GM15510 (cell line): ENCODE measurements around the gene CDIPT.

Experiments used
- POLR2A ChIP-seq: IDR thresholded peaks from 3 replicates; pipeline ENCODE4 v1.6.1; 2011; ENCODE audit warnings: borderline replicate concordance; ENCODE audit not compliant: insufficient read length; ENCODE audit errors: extremely low read depth

The CDIPT gene

DNA sequence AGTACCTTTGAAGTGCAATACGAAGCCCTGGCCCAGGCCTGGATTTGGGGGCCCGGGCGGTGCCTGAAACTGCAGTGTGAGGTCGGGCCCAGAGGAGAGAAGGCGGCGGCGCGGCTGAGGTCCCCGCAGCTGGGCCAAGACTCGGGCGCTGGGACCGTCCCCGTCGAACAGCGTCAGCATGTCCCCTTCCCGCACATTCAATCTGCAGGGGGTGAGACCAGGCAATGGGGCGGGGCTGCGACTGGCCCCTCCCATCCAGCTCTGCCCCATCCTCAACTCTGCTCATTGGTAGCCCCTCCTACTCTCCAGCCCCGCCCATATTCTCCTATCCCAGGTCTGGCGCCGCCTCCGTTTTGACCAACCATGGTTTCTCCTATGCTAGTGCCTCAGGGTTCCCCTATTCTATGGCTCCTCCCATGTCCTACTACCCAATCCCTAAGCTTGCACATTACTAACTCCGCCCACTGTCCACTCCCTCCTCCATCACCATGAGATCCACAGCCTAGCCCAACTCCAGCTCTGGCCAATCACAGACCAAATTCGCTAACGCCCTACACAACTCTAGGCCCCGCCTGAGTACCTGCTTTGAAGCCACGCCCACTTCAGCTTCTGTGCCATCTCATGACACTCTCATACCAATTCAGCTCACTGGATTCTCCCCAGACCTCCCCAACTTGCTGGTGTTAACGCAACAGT, 14.4 kb upstream of the CDIPT start:
- no peak for TF ChIP-seq POLR2A

DNA sequence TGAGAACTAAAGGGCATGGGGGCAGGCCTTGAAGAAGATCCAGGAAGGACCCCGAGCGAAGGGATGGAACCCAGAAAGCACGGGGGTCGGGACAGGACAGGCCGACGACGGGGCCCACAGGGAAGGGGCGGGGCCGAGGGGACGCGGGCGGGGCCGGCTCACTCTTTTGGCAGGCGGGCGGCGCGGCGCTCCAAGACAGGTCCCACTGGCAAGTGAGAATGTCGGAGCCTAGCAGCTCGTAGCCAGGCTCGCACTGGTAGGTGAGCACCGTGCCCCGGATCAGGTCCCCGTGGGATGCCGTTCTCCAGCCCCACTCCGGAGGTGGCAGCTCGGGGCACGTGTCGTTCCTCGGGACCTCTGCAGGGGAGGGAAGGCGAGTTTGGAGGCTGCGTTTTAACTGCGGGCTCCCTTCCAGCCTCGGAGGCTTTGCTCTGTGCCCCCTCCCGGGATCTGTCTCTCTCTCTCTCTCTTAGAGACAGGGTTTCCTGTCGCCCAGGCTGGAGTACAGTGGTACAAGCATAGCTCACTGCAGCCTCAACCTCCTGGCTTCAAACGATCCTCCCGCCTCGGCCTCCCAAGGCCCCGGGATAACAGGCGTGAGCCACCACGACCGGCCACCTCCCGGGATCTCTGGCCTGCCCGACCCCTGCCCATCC, 13.7 kb upstream of the CDIPT start:
- TF ChIP-seq POLR2A = no peak

DNA sequence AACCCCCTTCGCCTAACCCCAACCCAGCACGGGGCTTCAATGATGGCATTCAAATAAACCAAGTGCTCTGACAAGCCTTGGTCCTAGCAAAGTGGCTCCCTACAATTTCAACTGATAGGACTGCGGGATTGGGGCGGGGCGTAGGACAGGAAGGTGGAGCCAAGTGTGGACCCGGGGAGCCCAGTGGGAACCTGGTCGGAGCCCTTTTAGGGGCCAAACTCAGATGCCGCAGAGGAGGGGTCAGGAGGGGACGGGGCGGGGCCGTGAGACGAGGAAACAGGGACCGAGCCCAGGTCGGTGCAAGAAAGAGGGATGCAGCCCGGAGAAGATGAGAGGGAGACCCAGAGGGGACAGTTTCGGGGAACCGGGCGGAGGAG, 13.2 kb upstream of the CDIPT start:
- no peak for TF ChIP-seq POLR2A

DNA sequence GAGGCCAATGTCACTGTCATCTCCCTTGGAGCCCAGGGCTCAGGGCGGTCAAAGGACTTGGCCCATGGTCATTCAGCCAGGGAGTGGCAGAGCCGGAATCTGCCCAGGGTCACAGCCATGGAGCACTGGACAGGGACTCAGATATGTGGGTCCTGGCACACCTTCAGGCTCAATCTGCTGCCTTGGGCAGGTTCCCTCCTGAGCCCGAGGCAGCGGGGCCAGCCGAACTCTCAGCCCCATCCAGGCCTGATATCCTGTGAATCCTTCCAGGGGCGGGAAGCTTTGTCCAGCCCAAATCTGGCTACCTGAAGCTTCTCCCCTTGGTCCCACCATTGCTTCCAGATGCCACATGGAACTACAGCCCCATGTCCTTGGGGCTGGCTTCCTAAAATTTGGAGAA, 12.2 kb upstream of the CDIPT start:
- no peak for TF ChIP-seq POLR2A

DNA sequence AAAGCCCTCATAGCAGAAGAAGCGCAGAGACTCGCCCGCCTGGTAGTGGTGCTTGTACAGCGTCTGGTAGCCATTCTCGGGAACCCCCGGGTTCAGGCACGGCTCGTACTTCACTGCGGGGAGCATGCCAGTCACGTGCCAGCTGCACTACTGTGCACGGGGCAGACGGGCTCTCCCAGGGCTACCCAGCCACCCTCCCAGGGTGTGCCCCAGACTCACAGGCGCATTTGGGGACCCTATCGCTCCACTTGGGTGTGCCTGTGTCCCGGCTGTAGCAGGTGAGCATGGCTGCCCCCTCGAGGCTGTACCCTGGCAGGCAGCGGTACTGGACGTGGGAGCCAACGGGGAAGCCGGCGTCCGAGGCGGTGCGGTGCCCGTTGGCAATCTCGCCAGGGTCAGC, 10.3 kb upstream of the CDIPT start:
- no peak for TF ChIP-seq POLR2A

DNA sequence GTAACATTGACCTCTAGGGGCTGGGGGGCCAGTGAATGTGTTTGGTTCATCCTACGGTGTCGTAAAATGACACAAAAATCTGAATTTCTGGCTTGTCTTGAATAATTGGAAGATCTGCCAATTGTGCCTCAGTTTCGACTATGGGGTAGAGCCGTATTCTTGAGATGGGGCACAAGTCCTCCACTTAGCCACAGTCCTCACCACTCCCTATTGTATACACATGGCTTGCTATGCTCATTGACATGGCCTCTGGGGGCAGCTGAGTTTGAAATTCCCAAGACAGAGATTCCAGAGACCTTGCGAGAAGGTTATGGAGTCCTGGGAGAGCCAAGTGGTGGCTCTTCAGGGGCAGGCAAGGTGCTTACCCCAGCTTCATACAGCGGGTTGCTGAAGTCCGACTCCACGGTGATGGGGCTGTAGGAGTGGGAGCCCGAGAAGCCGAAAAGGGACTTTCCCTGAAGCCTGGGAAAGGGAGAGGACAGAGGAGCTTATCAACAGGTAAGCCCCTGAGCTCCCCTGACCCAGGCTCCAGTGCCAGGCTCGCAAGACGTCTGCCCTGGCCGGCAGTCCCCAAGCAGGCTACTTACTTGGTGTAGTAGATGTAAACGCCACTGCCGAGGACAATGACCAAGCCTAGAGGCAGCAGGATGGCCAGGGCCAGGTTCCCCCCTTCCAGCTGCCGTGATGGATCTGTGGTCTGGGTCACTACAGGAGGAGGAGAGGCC, 9.0 kb upstream of the CDIPT start:
- TF ChIP-seq POLR2A = no peak

DNA sequence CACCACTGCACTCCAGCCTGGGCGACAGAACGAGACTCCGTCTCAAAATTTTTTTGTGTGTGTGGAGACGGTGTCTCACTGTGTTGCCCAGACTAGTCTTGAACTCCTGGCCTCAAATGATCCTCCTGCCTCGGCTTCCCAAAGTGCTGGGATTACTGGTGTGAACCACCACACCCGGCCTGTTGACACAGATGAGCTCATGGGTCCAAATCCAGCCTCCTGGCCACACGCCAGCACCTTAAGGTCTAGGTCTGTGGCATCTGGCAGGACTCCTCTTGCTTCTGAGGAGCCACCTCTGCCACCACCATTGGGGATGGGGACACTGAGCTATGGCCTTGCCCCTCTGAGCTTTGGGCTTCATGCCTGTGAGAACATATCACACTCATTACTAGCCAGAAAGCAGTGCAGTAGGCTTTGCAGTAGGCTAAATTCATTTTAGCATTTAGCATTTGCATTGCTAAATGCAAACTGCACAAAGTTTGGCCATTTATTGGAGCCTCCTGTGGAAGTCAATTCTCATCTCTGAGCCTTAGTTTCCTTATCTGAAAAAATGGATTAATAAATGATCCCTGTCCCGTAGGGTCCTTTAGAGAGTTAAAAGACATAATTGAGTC, 5.5 kb upstream of the CDIPT start:
- no peak for TF ChIP-seq POLR2A

DNA sequence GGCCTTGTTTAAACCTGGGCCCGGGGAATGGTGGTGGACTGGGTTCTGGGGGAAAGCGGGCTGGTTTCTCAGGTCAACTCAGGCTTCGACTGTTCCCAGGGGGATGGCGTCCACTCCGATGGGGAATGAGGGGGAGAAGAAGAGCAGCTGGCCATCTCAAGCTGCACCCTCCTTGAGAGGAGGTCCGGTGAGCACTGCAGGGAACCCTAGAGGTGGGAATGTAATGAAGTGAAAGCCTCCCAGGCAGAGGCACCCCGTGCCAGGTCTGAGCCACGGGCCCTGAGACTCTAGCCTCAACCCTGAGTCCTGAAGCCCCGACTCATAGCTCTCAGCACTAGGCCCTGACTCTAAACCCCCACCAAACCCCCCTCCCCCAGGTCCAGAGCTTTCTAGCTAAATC, 1.2 kb upstream of the CDIPT start:
- no peak for TF ChIP-seq POLR2A

DNA sequence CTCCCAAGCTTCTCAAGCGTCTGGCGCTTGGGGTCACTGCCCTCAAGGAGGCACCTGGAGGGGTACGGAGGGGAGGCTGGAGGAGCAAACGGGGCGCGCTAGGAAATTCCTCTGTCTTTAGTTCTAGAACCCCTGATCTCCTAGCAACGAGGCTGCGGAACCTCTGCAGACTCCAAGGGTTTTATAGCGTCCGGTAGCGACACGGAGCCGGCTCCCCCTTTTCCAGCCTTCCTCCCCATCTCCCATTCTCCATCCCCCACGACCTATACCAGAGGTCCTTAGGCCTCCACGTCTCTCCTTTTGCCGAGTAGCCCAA, 601 bp upstream of the CDIPT start:
- TF ChIP-seq POLR2A = no peak

DNA sequence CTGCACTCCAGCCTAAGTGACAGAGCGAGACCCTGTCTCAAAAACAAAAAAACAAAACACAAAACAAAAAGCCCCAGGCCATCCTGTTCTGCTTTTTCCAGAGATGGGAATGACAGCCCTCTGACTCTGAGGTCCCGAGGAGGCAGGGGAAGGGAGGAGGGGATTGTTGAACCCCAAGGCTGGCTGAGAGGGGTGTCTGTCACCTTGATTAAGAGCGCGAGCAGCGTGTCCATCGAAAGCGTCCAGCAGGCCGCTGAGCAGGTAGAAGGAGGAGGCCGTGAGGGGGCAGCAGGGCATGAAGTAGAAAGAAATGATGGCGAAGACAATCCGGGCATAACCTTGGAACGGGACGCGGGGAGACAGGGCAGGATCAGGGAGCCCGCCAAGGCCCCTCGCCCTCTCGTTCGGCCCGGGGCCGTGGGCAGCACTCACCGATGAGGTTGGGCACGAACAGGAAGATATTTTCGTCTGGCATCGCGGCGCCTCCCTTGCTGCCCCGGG, 593 bp downstream of the CDIPT start:
- no peak for TF ChIP-seq POLR2A

DNA sequence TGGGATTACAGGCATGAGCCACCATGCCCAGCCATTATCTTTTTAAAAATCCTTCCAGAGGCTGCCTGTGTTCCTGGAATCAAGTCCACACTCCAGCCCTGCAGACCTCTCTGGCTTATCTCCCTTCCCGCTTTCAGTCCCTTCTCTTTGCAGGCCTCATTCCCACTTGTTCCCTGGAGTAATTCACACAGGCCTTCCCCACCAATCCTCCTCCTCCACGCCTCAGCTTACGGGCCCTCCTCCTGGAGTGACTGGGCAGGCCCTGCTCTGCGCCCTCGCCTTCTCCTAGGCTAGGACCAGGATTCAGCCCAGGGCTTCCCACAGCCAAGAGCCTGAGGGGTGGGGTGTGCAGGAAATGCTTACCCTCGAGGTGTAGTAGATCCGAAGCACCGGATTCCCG, 2.8 kb downstream of the CDIPT start:
- no peak for TF ChIP-seq POLR2A

DNA sequence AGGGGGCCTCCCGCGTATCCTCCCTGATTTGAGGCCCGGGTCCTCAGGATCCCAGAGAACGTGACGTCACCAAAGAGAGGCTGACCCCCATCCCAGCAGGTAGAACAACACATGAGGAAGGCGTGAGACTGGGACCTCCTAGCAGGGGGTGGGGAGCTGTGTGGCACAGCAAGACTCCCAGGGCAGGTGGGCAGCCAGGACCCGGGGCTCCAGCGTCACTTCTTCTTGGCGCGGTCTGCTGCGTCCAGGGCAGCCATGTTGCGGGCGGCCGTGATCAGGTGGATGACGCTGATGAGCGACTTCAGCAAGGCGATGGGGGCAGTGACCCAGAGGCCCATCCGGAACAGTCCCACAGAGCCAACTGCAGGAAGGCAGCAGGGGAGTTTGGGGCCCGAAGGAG, 4.1 kb downstream of the CDIPT start:
- TF ChIP-seq POLR2A = no peak

DNA sequence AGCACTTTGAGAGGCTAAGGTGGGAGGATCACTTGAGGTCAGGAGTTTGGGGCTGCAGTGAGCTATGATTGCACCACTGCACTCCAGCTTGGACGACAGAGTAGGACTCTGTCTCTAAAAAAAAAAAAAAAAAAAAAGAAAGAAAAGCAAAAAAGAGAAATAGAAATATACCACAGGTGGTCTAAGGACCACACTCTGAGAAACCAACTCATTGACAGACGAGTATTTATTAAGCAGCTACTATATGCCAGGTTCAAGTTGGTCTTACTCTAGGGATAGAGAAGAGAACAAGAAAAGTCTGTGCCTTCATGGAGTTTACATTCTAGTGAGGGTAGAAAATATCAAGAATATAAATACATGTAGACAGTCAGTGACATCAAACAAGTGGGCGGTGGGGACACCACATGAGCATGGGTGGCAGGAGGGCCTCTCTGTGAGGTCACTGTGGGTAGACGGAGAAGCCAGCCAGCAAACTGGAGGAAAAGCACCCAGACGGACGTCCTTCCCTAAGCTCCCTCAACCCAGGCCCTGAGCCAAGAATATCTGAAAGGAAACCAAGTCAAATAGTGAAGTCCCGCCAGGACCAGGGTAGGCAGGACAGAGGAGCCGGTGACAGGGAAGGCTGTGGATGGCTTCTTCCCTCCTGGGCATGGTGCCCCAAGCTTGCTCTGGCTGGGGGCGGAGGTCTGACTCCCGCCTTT, 4.7 kb downstream of the CDIPT start:
- no peak for TF ChIP-seq POLR2A

DNA sequence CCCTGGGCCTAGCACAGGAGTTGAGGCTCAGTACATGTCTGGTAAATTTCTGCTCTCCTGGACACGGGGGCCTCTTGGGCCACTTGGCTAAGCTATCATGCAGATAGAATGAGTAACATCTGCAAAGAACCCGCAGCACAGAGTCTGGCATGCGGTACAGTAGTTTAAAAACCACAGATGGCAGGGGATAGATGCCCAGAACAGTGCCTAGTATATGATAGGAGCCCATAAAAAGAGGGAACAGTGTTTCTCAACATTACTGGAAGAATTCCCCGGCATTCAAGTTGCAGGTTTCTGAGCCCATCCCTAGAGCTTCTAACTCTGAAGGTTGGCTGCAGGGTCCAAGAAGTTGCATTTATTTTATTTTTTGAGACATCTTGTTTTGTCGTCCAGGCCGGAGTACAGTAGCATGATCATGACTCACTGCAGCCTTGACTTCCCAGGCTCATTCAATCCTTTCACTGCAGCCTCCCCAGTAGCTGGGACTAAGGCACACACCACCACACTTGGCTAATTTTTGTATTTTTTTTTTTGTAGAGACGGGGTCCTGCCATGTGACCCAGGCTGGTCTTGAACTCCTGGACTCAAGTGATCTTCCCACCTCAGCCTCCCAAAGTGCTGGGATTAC, 5.8 kb downstream of the CDIPT start:
- TF ChIP-seq POLR2A = no peak
